Panc1 (cell line): ENCODE measurements around the gene IMP4. TPM values are rescaled to one million over a fixed set of nuclear protein-coding genes. Genes with fewer than 3 reads are reported as not detected.

ENCODE experiments used
- ATAC-seq: fragments of 200-7000 bp; cut with Tn5 transposase; 2 replicates; pipeline ENCODE4 v1.9.1; 2020; ENCODE audit warnings: mild to moderate bottlenecking, moderate library complexity
- BruUV-seq: library from RNA; stranded (reverse); fragments of 400-500 nt; replicated peaks from 2 replicates; lab custom pipeline; 2021; lab: Mats Ljungman, UMichigan
- CTCF ChIA-PET: fragments of 300-600 bp; sonication (Branson Sonifier 250); formaldehyde crosslinking; loops from one replicate; lab custom pipeline; 2022; ENCODE audit warnings: antibody characterized with exemption; lab: Charles Lee
- POLR2A ChIA-PET: fragments of 300-600 bp; sonication (Branson Sonifier 250); formaldehyde crosslinking; loops from one replicate; lab custom pipeline; 2022; ENCODE audit warnings: antibody characterized with exemption; lab: Charles Lee
- DNase-seq: peaks from one replicate; pipeline ENCODE4 v3.0.0-alpha.2; 2010; ENCODE audit warnings: low read depth, low spot score
- H3K27ac ChIP-seq: 2 replicates; pipeline ENCODE4 v1.5.1; 2011; ENCODE audit warnings: mild to moderate bottlenecking, low read length, inconsistent platforms
- H3K27me3 ChIP-seq: fragments of 200-500 bp; sonication (Bioruptor generic); 2 replicates; pipeline ENCODE4 v1.6.0; 2014; ENCODE audit warnings: low read length, inconsistent platforms; ENCODE audit not compliant: control insufficient read depth, insufficient read depth
- H3K36me3 ChIP-seq: fragments of 200-500 bp; sonication (Bioruptor generic); 2 replicates; pipeline ENCODE4 v1.5.1; 2014; ENCODE audit warnings: inconsistent platforms, mild to moderate bottlenecking, low read length, moderate library complexity; ENCODE audit not compliant: control insufficient read depth, insufficient read depth
- H3K4me1 ChIP-seq: 2 replicates; pipeline ENCODE4 v1.5.1; 2011; ENCODE audit warnings: inconsistent platforms, mild to moderate bottlenecking, low read length, moderate library complexity; ENCODE audit not compliant: control insufficient read depth, insufficient read depth
- H3K4me3 ChIP-seq, 2 experiments: 2 replicates each; pipeline ENCODE4 v1.5.1; 2011 to 2012; ENCODE audit warnings: low read depth in 2 of 2, low read length in 2 of 2, mild to moderate bottlenecking in 2 of 2, inconsistent platforms in 1 of 2, moderate library complexity in 1 of 2
- H3K9me3 ChIP-seq: fragments of 200-500 bp; sonication (Bioruptor generic); 2 replicates; pipeline ENCODE4 v1.5.1; 2014; ENCODE audit warnings: low read depth, mild to moderate bottlenecking, inconsistent platforms, low read length, moderate library complexity; ENCODE audit not compliant: control insufficient read depth, insufficient read depth
- CTCF ChIP-seq: fragments of 450-650 bp; IDR thresholded peaks from 2 replicates; pipeline ENCODE4 v1.5.1; 2017; ENCODE audit warnings: mild to moderate bottlenecking
- POLR2AphosphoS5 ChIP-seq: IDR thresholded peaks from 2 replicates; pipeline ENCODE4 v1.6.1; 2012; ENCODE audit warnings: mild to moderate bottlenecking, low read depth, low read length, moderate library complexity
- REST ChIP-seq, 2 experiments: IDR thresholded peaks; 2 replicates each; pipeline ENCODE4 v1.6.1; 2011 to 2012; ENCODE audit warnings: low read depth in 2 of 2, control low read depth in 1 of 2, low read length in 1 of 2, mild to moderate bottlenecking in 1 of 2, moderate library complexity in 1 of 2; ENCODE audit not compliant: insufficient read depth in 1 of 2
- SIN3A ChIP-seq: IDR thresholded peaks from 2 replicates; pipeline ENCODE4 v1.6.1; 2012; ENCODE audit warnings: low read depth, mild to moderate bottlenecking, low read length, moderate library complexity, borderline replicate concordance; ENCODE audit not compliant: insufficient read depth
- TCF7L2 ChIP-seq: IDR thresholded peaks from 2 replicates; pipeline ENCODE4 v1.6.1; 2011; ENCODE audit warnings: mild to moderate bottlenecking, low read depth, low read length, inconsistent platforms
- in situ Hi-C: cut with HindIII; loops from 2 replicates; pipeline ENCODE4 v1.10.0; 2016; ENCODE audit warnings: low sequenced_read_pairs, low pct_unique_long_range_greater_than_20kb
- intact Hi-C: fragments of 100-400 bp; cut with micrococcal nuclease; formaldehyde crosslinking; loops from one replicate; pipeline ENCODE4 v1.10.0; 2022; ENCODE audit not compliant: unreplicated experiment
- total RNA-seq: library from RNA; stranded (reverse); gene quantifications from one replicate; pipeline ENCODE4 v1.2.1, GENCODE V29; 2021; ENCODE audit not compliant: unreplicated experiment

The IMP4 gene
- total RNA-seq, 1 experiment from 2014 or later, result 104 TPM

- H3K4me1 ChIP-seq, result no peaks in the 10 kb centered on the region
- H3K4me3 ChIP-seq, result no peak overlapping the region
- no peaks in the 10 kb centered on the region for H3K36me3 ChIP-seq
- ATAC-seq (no peak), DNase-seq (no peak)
- no peaks in the 10 kb centered on the region for H3K9me3 ChIP-seq
- in situ Hi-C loops, result no loop called here
- TF ChIP-seq SIN3A (no peak), TCF7L2 (no peak), POLR2AphosphoS5 (no peak), CTCF (no peak), REST (IDR thresholded peaks at IDR 0.05; ENCODE audit: insufficient read depth in 1 of 2, low read depth in 2 of 2, low read length in 1 of 2) (no peak)
- no TSS peak for BruUV-seq
- POLR2A ChIA-PET, result no interaction called here
- CTCF ChIA-PET, result no interaction called here
- no peak overlapping the region for H3K27ac ChIP-seq
- peaks cover 15% of the 10 kb centered on the region for H3K27me3 ChIP-seq
- intact Hi-C loops, result no loop called here
Observed at GRCh38 chr2:130307850-130308249, 34.8 kb upstream of the IMP4 start.

GRCh38 chr2:130310881-130311280 lies 31.8 kb upstream of the IMP4 start:
- H3K27me3 ChIP-seq, result peaks cover 15% of the 10 kb centered on the region
- no peaks in the 10 kb centered on the region for H3K9me3 ChIP-seq
- in situ Hi-C loops (no loop called here), intact Hi-C loops (no loop called here)
- ATAC-seq (no peak), DNase-seq (no peak)
- BruUV-seq, result no TSS peak
- H3K4me1 ChIP-seq, result no peaks in the 10 kb centered on the region
- TF ChIP-seq REST (IDR thresholded peaks at IDR 0.05; ENCODE audit: insufficient read depth in 1 of 2, low read depth in 2 of 2, low read length in 1 of 2) (no peak), TCF7L2 (no peak), POLR2AphosphoS5 (no peak), CTCF (no peak), SIN3A (no peak)
- H3K4me3 ChIP-seq, result no peak overlapping the region
- no peaks in the 10 kb centered on the region for H3K36me3 ChIP-seq
- ChIA-PET POLR2A (no interaction called here), CTCF (interaction anchor here (0.6 kb wide), 1 partner anchor 23 kb away, joined by 3 read pairs; no protein-coding TSS in a partner anchor)
- H3K27ac ChIP-seq, result no peak overlapping the region
